ENCODE measurements around the gene PSPH. TPM values are rescaled to one million over a fixed set of nuclear protein-coding genes. Genes with fewer than 3 reads are reported as not detected.
"Not testable (repeated sequence)": the region's sequence is repeated elsewhere in the genome, so short reads cannot be mapped to it uniquely, and the experiment has no call there.

The PSPH gene
- total RNA-seq, 1 donor from 2014 or later: 37.5 TPM

DNA sequence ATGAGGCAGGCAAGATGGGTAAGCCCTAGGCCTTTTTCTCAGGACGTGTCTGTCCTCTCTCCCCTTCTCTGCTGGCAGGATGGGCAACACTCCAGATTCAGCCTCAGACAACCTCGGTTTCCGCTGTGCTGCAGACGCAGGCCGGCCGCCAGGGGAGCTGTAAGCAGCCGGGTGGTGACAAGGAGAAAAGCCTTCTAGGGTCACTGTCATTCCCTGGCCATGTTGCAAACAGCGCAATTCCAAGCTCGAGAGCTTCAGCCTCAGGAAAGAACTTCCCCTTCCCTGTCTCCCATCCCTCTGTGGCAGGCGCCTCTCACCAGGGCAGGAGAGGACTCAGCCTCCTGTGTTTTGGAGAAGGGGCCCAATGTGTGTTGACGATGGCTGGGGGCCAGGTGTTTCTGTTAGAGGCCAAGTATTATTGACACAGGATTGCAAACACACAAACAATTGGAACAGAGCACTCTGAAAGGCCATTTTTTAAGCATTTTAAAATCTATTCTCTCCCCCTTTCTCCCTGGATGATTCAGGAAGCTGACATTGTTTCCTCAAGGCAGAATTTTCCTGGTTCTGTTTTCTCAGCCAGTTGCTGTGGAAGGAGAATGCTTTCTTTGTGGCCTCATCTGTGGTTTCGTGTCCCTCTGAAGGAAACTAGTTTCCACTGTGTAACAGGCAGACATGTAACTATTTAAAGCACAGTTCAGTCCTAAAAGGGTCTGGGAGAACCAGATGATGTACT, 28.4 kb upstream of the PSPH start:
- DNase-seq (ENCODE audit: low spot score): peak; percentile 87
- Mint-ChIP-seq H3K27ac (ENCODE audit: unreplicated experiment) (peak overlapping the region; percentile 89), H3K9me3 (ENCODE audit: low read depth) (no peaks in the 10 kb centered on the region), H3K4me3 (ENCODE audit: unreplicated experiment) (no peak overlapping the region), H3K27me3 (ENCODE audit: low read depth) (no peaks in the 10 kb centered on the region), H3K4me1 (ENCODE audit: low read depth) (peaks cover 22% of the 10 kb centered on the region), H3K36me3 (ENCODE audit: low read depth) (peaks cover 15% of the 10 kb centered on the region)
- TF ChIP-seq, protein P1, sequence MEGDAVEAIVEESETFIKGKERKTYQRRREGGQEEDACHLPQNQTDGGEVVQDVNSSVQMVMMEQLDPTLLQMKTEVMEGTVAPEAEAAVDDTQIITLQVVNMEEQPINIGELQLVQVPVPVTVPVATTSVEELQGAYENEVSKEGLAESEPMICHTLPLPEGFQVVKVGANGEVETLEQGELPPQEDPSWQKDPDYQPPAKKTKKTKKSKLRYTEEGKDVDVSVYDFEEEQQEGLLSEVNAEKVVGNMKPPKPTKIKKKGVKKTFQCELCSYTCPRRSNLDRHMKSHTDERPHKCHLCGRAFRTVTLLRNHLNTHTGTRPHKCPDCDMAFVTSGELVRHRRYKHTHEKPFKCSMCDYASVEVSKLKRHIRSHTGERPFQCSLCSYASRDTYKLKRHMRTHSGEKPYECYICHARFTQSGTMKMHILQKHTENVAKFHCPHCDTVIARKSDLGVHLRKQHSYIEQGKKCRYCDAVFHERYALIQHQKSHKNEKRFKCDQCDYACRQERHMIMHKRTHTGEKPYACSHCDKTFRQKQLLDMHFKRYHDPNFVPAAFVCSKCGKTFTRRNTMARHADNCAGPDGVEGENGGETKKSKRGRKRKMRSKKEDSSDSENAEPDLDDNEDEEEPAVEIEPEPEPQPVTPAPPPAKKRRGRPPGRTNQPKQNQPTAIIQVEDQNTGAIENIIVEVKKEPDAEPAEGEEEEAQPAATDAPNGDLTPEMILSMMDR (IDR thresholded peaks at IDR 0.05): peak; percentile 56

DNA sequence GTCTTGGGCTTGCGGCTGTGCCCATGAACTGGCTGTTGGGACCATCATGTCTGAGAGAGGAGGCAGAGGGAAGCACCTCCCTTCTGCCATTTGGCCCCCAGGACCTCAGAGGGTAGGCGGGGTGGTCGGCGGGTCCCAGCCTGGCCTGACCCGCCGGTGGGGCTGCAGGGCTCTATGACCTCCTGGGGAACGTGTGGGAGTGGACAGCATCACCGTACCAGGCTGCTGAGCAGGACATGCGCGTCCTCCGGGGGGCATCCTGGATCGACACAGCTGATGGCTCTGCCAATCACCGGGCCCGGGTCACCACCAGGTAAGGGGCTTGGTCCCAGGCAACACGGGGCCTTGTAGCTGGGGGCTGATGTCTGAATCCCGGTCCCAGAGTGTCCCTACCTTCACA, 27.0 kb upstream of the PSPH start:
- Mint-ChIP-seq H3K4me1 (ENCODE audit: low read depth) (peaks cover 27% of the 10 kb centered on the region), H3K27ac (ENCODE audit: unreplicated experiment) (no peak overlapping the region), H3K9me3 (ENCODE audit: low read depth) (no peaks in the 10 kb centered on the region), H3K4me3 (ENCODE audit: unreplicated experiment) (no peak overlapping the region), H3K27me3 (ENCODE audit: low read depth) (no peaks in the 10 kb centered on the region), H3K36me3 (ENCODE audit: low read depth) (peaks cover 17% of the 10 kb centered on the region)
- TF ChIP-seq, protein P1 (IDR thresholded peaks at IDR 0.05): no peak
- DNase-seq (ENCODE audit: low spot score): peak; percentile 87

DNA sequence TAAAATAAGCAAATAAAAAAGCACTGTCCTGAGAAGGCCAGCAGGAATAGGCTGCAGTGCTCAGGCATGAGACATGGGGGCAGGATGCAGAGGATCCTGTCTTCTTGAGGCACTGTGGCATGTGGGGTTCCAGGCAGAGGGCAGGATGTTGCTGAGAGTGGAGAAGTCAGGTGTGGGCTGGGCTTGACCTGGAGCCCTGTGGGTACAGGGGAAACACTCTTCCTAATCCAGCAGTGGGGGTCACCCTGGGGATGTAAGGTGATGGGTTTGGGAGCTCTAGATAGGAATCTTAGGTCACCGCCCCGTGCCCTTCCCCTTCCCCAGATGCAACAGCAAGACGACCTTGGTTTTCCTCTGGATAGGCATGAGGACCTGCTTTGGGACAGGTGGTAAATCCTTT, 26.4 kb upstream of the PSPH start:
- no peaks in the 10 kb centered on the region for H3K27me3 Mint-ChIP-seq (ENCODE audit: low read depth)
- TF ChIP-seq, protein P1 (IDR thresholded peaks at IDR 0.05): no peak
- no peak overlapping the region for H3K4me3 Mint-ChIP-seq (ENCODE audit: unreplicated experiment)
- H3K36me3 Mint-ChIP-seq (ENCODE audit: low read depth): peaks cover 20% of the 10 kb centered on the region
- no peak overlapping the region for H3K27ac Mint-ChIP-seq (ENCODE audit: unreplicated experiment)
- H3K4me1 Mint-ChIP-seq (ENCODE audit: low read depth): peaks cover 28% of the 10 kb centered on the region
- no peaks in the 10 kb centered on the region for H3K9me3 Mint-ChIP-seq (ENCODE audit: low read depth)
- DNase-seq (ENCODE audit: low spot score): peak; percentile 25

DNA sequence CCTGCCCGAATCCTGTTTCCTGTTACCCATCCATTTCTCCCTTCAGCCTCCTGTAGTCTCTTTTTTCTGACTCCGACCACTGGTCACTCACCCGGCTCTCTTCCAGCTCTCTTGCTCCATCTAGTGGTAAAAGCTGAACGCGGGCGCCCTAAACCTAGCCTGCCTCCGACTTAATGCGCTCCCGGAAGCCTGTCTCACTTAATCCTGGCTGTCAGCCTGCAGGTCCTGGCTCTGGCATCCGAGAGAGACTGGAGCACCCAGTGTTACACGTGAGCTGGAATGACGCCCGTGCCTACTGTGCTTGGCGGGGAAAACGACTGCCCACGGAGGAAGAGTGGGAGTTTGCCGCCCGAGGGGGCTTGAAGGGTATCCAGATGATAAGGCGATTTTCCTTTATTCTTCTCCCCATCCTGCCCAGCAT, 23.1 kb upstream of the PSPH start:
- H3K27me3 Mint-ChIP-seq (ENCODE audit: low read depth): no peaks in the 10 kb centered on the region
- no peak overlapping the region for H3K4me3 Mint-ChIP-seq (ENCODE audit: unreplicated experiment)
- no peaks in the 10 kb centered on the region for H3K9me3 Mint-ChIP-seq (ENCODE audit: low read depth)
- DNase-seq (ENCODE audit: low spot score): peak; percentile 86
- peaks cover 23% of the 10 kb centered on the region for H3K36me3 Mint-ChIP-seq (ENCODE audit: low read depth)
- TF ChIP-seq, protein P1 (IDR thresholded peaks at IDR 0.05): peak; percentile 94
- H3K27ac Mint-ChIP-seq (ENCODE audit: unreplicated experiment): peak overlapping the region; percentile 86
- peaks cover 18% of the 10 kb centered on the region for H3K4me1 Mint-ChIP-seq (ENCODE audit: low read depth)

DNA sequence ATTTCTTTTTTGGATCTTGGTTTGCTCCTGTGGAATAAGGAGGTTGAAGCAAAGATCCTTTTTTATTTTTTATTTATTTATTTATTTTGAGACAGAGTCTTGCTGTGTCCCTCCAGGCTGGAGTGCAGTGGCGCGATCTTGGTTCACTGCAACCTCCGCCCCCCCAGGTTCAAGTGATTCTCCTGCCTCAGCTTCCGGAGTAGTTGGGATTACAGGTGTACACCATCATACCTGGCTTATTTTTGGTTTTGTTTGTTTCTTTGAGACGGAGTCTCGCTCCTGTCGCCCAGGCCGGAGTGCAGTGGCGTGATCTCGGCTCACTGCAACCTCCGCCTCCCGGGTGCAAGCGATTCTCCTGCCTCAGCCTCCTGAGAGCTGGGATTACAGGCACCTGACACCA, 15.1 kb upstream of the PSPH start:
- H3K9me3 Mint-ChIP-seq (ENCODE audit: low read depth); H3K4me3 Mint-ChIP-seq (ENCODE audit: unreplicated experiment); H3K27ac Mint-ChIP-seq (ENCODE audit: unreplicated experiment); H3K27me3 Mint-ChIP-seq (ENCODE audit: low read depth): not testable (repeated sequence)
- Mint-ChIP-seq H3K4me1 (ENCODE audit: low read depth) (peaks cover 27% of the 10 kb centered on the region), H3K36me3 (ENCODE audit: low read depth) (peaks cover 25% of the 10 kb centered on the region)
- DNase-seq (ENCODE audit: low spot score): peak; percentile 33
